ENCODE data around the gene GNMT. TPM values are rescaled to one million over a fixed set of nuclear protein-coding genes. Genes with fewer than 3 reads are reported as not detected.
A peak's percentile ranks its signal among the peaks of the same experiment; 100 is the strongest.

The GNMT gene
- total RNA-seq, result 0.77 TPM
- long read RNA-seq, partial matches to known transcripts, result 0 of 2 reads
- long read RNA-seq, other reads (novel, unspliced or antisense), result 0 of 2 reads

- DNase-seq, result peak; percentile 68
- H3K4me3 ChIP-seq, result peak within 1 kb of the TSS; percentile 71
- H3K9me3 ChIP-seq (replicated peaks), result no peaks in the 10 kb centered on the region
- no peaks in the 10 kb centered on the region for H3K27me3 ChIP-seq (ENCODE audit: low read depth)
- peaks cover 17% of the 10 kb centered on the region for H3K4me1 ChIP-seq
- peaks cover 31% of the 10 kb centered on the region for H3K36me3 ChIP-seq
- peak within 1 kb of the TSS; percentile 70 for H3K27ac ChIP-seq (replicated peaks)
- intact Hi-C loops (cut with micrococcal nuclease), result no loop called here
- TF ChIP-seq CTCF (IDR thresholded peaks at IDR 0.05; ENCODE audit: borderline replicate concordance), result no peak
These were observed at the start of gene GNMT for GRCh38 chr6:42960243-42961019. Gene GNMT (plus strand): TSS chr6:42960754. CDS start chr6:42960768, 14 bp downstream.

GRCh38 chr6:42911171-42912021, 49.2 kb upstream of the GNMT start:
- DNase-seq, result no peak
- H3K36me3 ChIP-seq, result no peaks in the 10 kb centered on the region
- no peak for TF ChIP-seq CTCF (IDR thresholded peaks at IDR 0.05; ENCODE audit: borderline replicate concordance)
- peaks cover 16% of the 10 kb centered on the region for H3K4me1 ChIP-seq
- H3K9me3 ChIP-seq (replicated peaks), result no peaks in the 10 kb centered on the region
- H3K4me3 ChIP-seq, result peak overlapping the region; percentile 55
- H3K27me3 ChIP-seq (ENCODE audit: low read depth), result peaks cover 42% of the 10 kb centered on the region
- H3K27ac ChIP-seq (replicated peaks), result no peak overlapping the region
- intact Hi-C loops (cut with micrococcal nuclease), result no loop called here

GRCh38 chr6:42914546-42914945, 46.0 kb upstream of the GNMT start:
- DNase-seq, result no peak
- no peaks in the 10 kb centered on the region for H3K36me3 ChIP-seq
- no peak overlapping the region for H3K4me3 ChIP-seq
- peaks cover 8% of the 10 kb centered on the region for H3K4me1 ChIP-seq
- H3K27ac ChIP-seq (replicated peaks), result no peak overlapping the region
- H3K9me3 ChIP-seq (replicated peaks), result no peaks in the 10 kb centered on the region
- no peak for TF ChIP-seq CTCF (IDR thresholded peaks at IDR 0.05; ENCODE audit: borderline replicate concordance)
- intact Hi-C loops (cut with micrococcal nuclease), result no loop called here
- H3K27me3 ChIP-seq (ENCODE audit: low read depth), result peaks cover 42% of the 10 kb centered on the region

GRCh38 chr6:42915732-42916131, 44.8 kb upstream of the GNMT start, which contains the start of gene PTCRA:
Gene PTCRA (plus strand): TSS chr6:42916053. CDS start chr6:42916070, 17 bp downstream.
- no peaks in the 10 kb centered on the region for H3K36me3 ChIP-seq
- H3K4me1 ChIP-seq, result peaks cover 8% of the 10 kb centered on the region
- H3K4me3 ChIP-seq, result no peak within 1 kb of the TSS
- H3K9me3 ChIP-seq (replicated peaks), result no peaks in the 10 kb centered on the region
- intact Hi-C loops (cut with micrococcal nuclease), result no loop called here
- no peak within 1 kb of the TSS for H3K27ac ChIP-seq (replicated peaks)
- no peak for DNase-seq
- peaks cover 40% of the 10 kb centered on the region for H3K27me3 ChIP-seq (ENCODE audit: low read depth)
- no peak for TF ChIP-seq CTCF (IDR thresholded peaks at IDR 0.05; ENCODE audit: borderline replicate concordance)

GRCh38 chr6:42916288-42916687, 44.3 kb upstream of the GNMT start:
- intact Hi-C loops (cut with micrococcal nuclease), result no loop called here
- DNase-seq, result no peak
- Histone ChIP-seq H3K27ac (replicated peaks) (no peak overlapping the region), H3K4me3 (no peak overlapping the region), H3K27me3 (ENCODE audit: low read depth) (peaks cover 35% of the 10 kb centered on the region), H3K36me3 (no peaks in the 10 kb centered on the region), H3K9me3 (replicated peaks) (no peaks in the 10 kb centered on the region), H3K4me1 (peaks cover 6% of the 10 kb centered on the region)
- no peak for TF ChIP-seq CTCF (IDR thresholded peaks at IDR 0.05; ENCODE audit: borderline replicate concordance)
